Panc1 (cell line): ENCODE results near the gene KYNU. TPM values are rescaled to one million over a fixed set of nuclear protein-coding genes. Genes with fewer than 3 reads are reported as not detected.

Experiments used
- ATAC-seq: fragments of 200-7000 bp; cut with Tn5 transposase; 2 replicates; pipeline ENCODE4 v1.9.1; 2020; ENCODE audit warnings: mild to moderate bottlenecking, moderate library complexity
- BruUV-seq: library from RNA; stranded (reverse); fragments of 400-500 nt; replicated peaks from 2 replicates; lab custom pipeline; 2021; lab: Mats Ljungman, UMichigan
- CTCF ChIA-PET: fragments of 300-600 bp; sonication (Branson Sonifier 250); formaldehyde crosslinking; loops from one replicate; lab custom pipeline; 2022; ENCODE audit warnings: antibody characterized with exemption; lab: Charles Lee
- POLR2A ChIA-PET: fragments of 300-600 bp; sonication (Branson Sonifier 250); formaldehyde crosslinking; loops from one replicate; lab custom pipeline; 2022; ENCODE audit warnings: antibody characterized with exemption; lab: Charles Lee
- DNase-seq: peaks from one replicate; pipeline ENCODE4 v3.0.0-alpha.2; 2010; ENCODE audit warnings: low read depth, low spot score
- H3K27ac ChIP-seq: 2 replicates; pipeline ENCODE4 v1.5.1; 2011; ENCODE audit warnings: mild to moderate bottlenecking, low read length, inconsistent platforms
- H3K27me3 ChIP-seq: fragments of 200-500 bp; sonication (Bioruptor generic); 2 replicates; pipeline ENCODE4 v1.6.0; 2014; ENCODE audit warnings: low read length, inconsistent platforms; ENCODE audit not compliant: control insufficient read depth, insufficient read depth
- H3K36me3 ChIP-seq: fragments of 200-500 bp; sonication (Bioruptor generic); 2 replicates; pipeline ENCODE4 v1.5.1; 2014; ENCODE audit warnings: inconsistent platforms, mild to moderate bottlenecking, low read length, moderate library complexity; ENCODE audit not compliant: control insufficient read depth, insufficient read depth
- H3K4me1 ChIP-seq: 2 replicates; pipeline ENCODE4 v1.5.1; 2011; ENCODE audit warnings: inconsistent platforms, mild to moderate bottlenecking, low read length, moderate library complexity; ENCODE audit not compliant: control insufficient read depth, insufficient read depth
- H3K4me3 ChIP-seq, 2 experiments: 2 replicates each; pipeline ENCODE4 v1.5.1; 2011 to 2012; ENCODE audit warnings: low read depth in 2 of 2, low read length in 2 of 2, mild to moderate bottlenecking in 2 of 2, inconsistent platforms in 1 of 2, moderate library complexity in 1 of 2
- H3K9me3 ChIP-seq: fragments of 200-500 bp; sonication (Bioruptor generic); 2 replicates; pipeline ENCODE4 v1.5.1; 2014; ENCODE audit warnings: low read depth, mild to moderate bottlenecking, inconsistent platforms, low read length, moderate library complexity; ENCODE audit not compliant: control insufficient read depth, insufficient read depth
- POLR2AphosphoS5 ChIP-seq: IDR thresholded peaks from 2 replicates; pipeline ENCODE4 v1.6.1; 2012; ENCODE audit warnings: mild to moderate bottlenecking, low read depth, low read length, moderate library complexity
- SIN3A ChIP-seq: IDR thresholded peaks from 2 replicates; pipeline ENCODE4 v1.6.1; 2012; ENCODE audit warnings: low read depth, mild to moderate bottlenecking, low read length, moderate library complexity, borderline replicate concordance; ENCODE audit not compliant: insufficient read depth
- TCF7L2 ChIP-seq: IDR thresholded peaks from 2 replicates; pipeline ENCODE4 v1.6.1; 2011; ENCODE audit warnings: mild to moderate bottlenecking, low read depth, low read length, inconsistent platforms
- in situ Hi-C: cut with HindIII; loops from 2 replicates; pipeline ENCODE4 v1.10.0; 2016; ENCODE audit warnings: low sequenced_read_pairs, low pct_unique_long_range_greater_than_20kb
- intact Hi-C: fragments of 100-400 bp; cut with micrococcal nuclease; formaldehyde crosslinking; loops from one replicate; pipeline ENCODE4 v1.10.0; 2022; ENCODE audit not compliant: unreplicated experiment
- total RNA-seq: library from RNA; stranded (reverse); gene quantifications from one replicate; pipeline ENCODE4 v1.2.1, GENCODE V29; 2021; ENCODE audit not compliant: unreplicated experiment
- TF ChIP-seq, protein P1 (sequence below), 2 experiments: IDR thresholded peaks; 2 replicates each; pipeline ENCODE4 v1.6.1; 2011 to 2012; ENCODE audit warnings: low read depth in 2 of 2, control low read depth in 1 of 2, low read length in 1 of 2, mild to moderate bottlenecking in 1 of 2, moderate library complexity in 1 of 2; ENCODE audit not compliant: insufficient read depth in 1 of 2
- TF ChIP-seq, protein P2 (sequence below): fragments of 450-650 bp; IDR thresholded peaks from 2 replicates; pipeline ENCODE4 v1.5.1; 2017; ENCODE audit warnings: mild to moderate bottlenecking

The KYNU gene
- total RNA-seq, 1 experiment from 2014 or later, result not detected

DNA sequence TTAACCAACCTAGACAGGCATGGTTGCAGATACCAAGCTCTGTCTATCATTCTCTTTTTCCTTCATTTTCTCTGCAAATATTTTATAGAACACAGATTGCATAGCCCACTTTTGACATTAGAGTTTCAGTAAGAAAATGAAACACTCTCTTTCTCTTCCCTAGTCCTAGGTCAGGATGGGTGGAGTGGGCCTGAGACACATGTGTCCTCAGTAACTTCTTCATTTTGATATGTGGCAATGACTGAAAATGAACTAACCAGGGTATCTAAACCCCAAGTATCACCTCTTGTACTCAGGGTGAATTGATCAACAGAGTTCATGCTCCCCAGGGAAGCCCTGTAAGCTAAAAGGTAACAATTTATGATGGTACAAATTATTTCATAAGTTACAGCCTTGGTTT, 37.0 kb upstream of the KYNU start:
- POLR2A ChIA-PET, result no interaction called here
- H3K27ac ChIP-seq, result no peak overlapping the region
- TF ChIP-seq TCF7L2, result no peak
- no peak for TF ChIP-seq SIN3A
- TF ChIP-seq, protein P1, sequence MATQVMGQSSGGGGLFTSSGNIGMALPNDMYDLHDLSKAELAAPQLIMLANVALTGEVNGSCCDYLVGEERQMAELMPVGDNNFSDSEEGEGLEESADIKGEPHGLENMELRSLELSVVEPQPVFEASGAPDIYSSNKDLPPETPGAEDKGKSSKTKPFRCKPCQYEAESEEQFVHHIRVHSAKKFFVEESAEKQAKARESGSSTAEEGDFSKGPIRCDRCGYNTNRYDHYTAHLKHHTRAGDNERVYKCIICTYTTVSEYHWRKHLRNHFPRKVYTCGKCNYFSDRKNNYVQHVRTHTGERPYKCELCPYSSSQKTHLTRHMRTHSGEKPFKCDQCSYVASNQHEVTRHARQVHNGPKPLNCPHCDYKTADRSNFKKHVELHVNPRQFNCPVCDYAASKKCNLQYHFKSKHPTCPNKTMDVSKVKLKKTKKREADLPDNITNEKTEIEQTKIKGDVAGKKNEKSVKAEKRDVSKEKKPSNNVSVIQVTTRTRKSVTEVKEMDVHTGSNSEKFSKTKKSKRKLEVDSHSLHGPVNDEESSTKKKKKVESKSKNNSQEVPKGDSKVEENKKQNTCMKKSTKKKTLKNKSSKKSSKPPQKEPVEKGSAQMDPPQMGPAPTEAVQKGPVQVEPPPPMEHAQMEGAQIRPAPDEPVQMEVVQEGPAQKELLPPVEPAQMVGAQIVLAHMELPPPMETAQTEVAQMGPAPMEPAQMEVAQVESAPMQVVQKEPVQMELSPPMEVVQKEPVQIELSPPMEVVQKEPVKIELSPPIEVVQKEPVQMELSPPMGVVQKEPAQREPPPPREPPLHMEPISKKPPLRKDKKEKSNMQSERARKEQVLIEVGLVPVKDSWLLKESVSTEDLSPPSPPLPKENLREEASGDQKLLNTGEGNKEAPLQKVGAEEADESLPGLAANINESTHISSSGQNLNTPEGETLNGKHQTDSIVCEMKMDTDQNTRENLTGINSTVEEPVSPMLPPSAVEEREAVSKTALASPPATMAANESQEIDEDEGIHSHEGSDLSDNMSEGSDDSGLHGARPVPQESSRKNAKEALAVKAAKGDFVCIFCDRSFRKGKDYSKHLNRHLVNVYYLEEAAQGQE (IDR thresholded peaks at IDR 0.05; ENCODE audit: insufficient read depth in 1 of 2, low read depth in 2 of 2, low read length in 1 of 2), result no peak
- TF ChIP-seq, protein P2, sequence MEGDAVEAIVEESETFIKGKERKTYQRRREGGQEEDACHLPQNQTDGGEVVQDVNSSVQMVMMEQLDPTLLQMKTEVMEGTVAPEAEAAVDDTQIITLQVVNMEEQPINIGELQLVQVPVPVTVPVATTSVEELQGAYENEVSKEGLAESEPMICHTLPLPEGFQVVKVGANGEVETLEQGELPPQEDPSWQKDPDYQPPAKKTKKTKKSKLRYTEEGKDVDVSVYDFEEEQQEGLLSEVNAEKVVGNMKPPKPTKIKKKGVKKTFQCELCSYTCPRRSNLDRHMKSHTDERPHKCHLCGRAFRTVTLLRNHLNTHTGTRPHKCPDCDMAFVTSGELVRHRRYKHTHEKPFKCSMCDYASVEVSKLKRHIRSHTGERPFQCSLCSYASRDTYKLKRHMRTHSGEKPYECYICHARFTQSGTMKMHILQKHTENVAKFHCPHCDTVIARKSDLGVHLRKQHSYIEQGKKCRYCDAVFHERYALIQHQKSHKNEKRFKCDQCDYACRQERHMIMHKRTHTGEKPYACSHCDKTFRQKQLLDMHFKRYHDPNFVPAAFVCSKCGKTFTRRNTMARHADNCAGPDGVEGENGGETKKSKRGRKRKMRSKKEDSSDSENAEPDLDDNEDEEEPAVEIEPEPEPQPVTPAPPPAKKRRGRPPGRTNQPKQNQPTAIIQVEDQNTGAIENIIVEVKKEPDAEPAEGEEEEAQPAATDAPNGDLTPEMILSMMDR, result no peak
- ATAC-seq (no peak), DNase-seq (no peak)
- no peaks in the 10 kb centered on the region for H3K36me3 ChIP-seq
- no peaks in the 10 kb centered on the region for H3K4me1 ChIP-seq
- no peaks in the 10 kb centered on the region for H3K9me3 ChIP-seq
- in situ Hi-C loops, result no loop called here
- H3K4me3 ChIP-seq, result no peak overlapping the region
- intact Hi-C loops, result no loop called here
- BruUV-seq, result no TSS peak
- CTCF ChIA-PET, result no interaction called here
- no peaks in the 10 kb centered on the region for H3K27me3 ChIP-seq

DNA sequence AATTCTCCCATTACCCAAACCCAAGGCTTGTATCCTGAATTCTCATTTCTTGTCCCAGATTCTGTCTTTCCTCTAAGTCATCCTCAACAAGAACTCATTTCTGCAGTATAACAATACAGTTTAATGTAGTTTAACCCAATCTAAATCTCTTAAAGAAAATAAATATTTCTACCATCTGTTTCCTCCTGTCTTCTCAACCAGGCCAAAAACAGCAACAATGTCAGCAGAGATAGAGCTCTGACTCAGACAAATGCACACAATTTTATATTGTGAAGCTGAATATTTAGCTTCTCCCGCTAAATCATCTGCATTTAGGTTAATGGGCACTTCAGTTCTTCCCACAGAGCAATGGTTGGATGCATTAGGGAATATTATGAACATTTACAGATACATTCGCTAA, 35.7 kb upstream of the KYNU start:
- POLR2A ChIA-PET, result no interaction called here
- Histone ChIP-seq H3K9me3 (no peaks in the 10 kb centered on the region), H3K27me3 (no peaks in the 10 kb centered on the region), H3K4me1 (no peaks in the 10 kb centered on the region), H3K27ac (no peak overlapping the region), H3K36me3 (no peaks in the 10 kb centered on the region), H3K4me3 (no peak overlapping the region)
- intact Hi-C loops (no loop called here), in situ Hi-C loops (no loop called here)
- BruUV-seq, result no TSS peak
- TF ChIP-seq, protein P1 (IDR thresholded peaks at IDR 0.05; ENCODE audit: insufficient read depth in 1 of 2, low read depth in 2 of 2, low read length in 1 of 2), result no peak
- TF ChIP-seq SIN3A (no peak), POLR2AphosphoS5 (no peak), TCF7L2 (no peak)
- TF ChIP-seq, protein P2, result no peak
- ATAC-seq, result no peak
- CTCF ChIA-PET, result no interaction called here
- no peak for DNase-seq
